Stimulated activated CD8-positive, alpha-beta memory T cell treated with anti-CD3 and anti-CD28 coated beads, Interleukin-2, amount 100 ng/mL, for 1 hour (primary cell): ENCODE measurements around the gene KIAA1328.

ENCODE experiments used
- DNase-seq, 2 donors: peaks; one replicate each; pipeline ENCODE4 v3.0.0-alpha.2; 2020; ENCODE audit warnings: low read depth in 2 of 2

KIAA1328 gene

GRCh38 chr18:36950960-36951359 lies 122.0 kb downstream of the KIAA1328 start:
- DNase-seq, result no peak

- DNase-seq, result no peak
Observed at GRCh38 chr18:36953047-36953446, 124.1 kb downstream of the KIAA1328 start.

GRCh38 chr18:36960038-36960437 lies 131.1 kb downstream of the KIAA1328 start:
- no peak for DNase-seq

GRCh38 chr18:36963464-36963863 lies 134.5 kb downstream of the KIAA1328 start:
- DNase-seq, result no peak

- DNase-seq, result no peak
Observed at GRCh38 chr18:36974686-36975085, 145.8 kb downstream of the KIAA1328 start.

GRCh38 chr18:36977121-36977520 lies 148.2 kb downstream of the KIAA1328 start:
- DNase-seq, result no peak

GRCh38 chr18:36993068-36993467 lies 164.1 kb downstream of the KIAA1328 start:
- DNase-seq, result no peak

GRCh38 chr18:37006742-37007141 lies 177.8 kb downstream of the KIAA1328 start:
- no peak for DNase-seq

- no peak for DNase-seq
Observed at GRCh38 chr18:37012452-37012851, 183.5 kb downstream of the KIAA1328 start.

GRCh38 chr18:37019157-37019827 lies 190.4 kb downstream of the KIAA1328 start:
- DNase-seq, result no peak

- no peak for DNase-seq
Observed at GRCh38 chr18:37033419-37033818, 204.5 kb downstream of the KIAA1328 start.

- DNase-seq, result no peak
Observed at GRCh38 chr18:37042381-37042780, 213.5 kb downstream of the KIAA1328 start.

GRCh38 chr18:37055137-37055802 lies 226.3 kb downstream of the KIAA1328 start:
- DNase-seq, result no peak

- DNase-seq, result no peak
Observed at GRCh38 chr18:37064187-37064586, 235.3 kb downstream of the KIAA1328 start.

- DNase-seq, result no peak
Observed at GRCh38 chr18:37065254-37065653, 236.3 kb downstream of the KIAA1328 start.

GRCh38 chr18:37084912-37085311 lies 256.0 kb downstream of the KIAA1328 start:
- no peak for DNase-seq

- DNase-seq, result no peak
Observed at GRCh38 chr18:37085362-37085761, 256.4 kb downstream of the KIAA1328 start.

- DNase-seq, result no peak
Observed at GRCh38 chr18:37107748-37108522, 279.0 kb downstream of the KIAA1328 start.

GRCh38 chr18:37122877-37123276 lies 293.9 kb downstream of the KIAA1328 start:
- no peak for DNase-seq

GRCh38 chr18:37124516-37124915 lies 295.6 kb downstream of the KIAA1328 start:
- no peak for DNase-seq

GRCh38 chr18:37135177-37135576 lies 306.2 kb downstream of the KIAA1328 start:
- no peak for DNase-seq

- no peak for DNase-seq
Observed at GRCh38 chr18:37138456-37138855, 309.5 kb downstream of the KIAA1328 start.

GRCh38 chr18:37139876-37140275 lies 310.9 kb downstream of the KIAA1328 start:
- DNase-seq, result no peak
